Left kidney (tissue), 2 donors: ENCODE results near the gene AGFG2. TPM values are rescaled to one million over a fixed set of nuclear protein-coding genes. Genes with fewer than 3 reads are reported as not detected.
"Not testable (repeated sequence)": the region's sequence is repeated elsewhere in the genome, so short reads cannot be mapped to it uniquely, and the experiment has no call there.

Source experiments
- DNase-seq: peaks from one replicate; pipeline ENCODE4 v3.0.0-alpha.2; 2013
- polyA plus RNA-seq: library from polyadenylated mRNA; unstranded; fragments of 120-200 nt; gene quantifications from one replicate; pipeline ENCODE4 v1.2.1, GENCODE V29; 2013; ENCODE audit not compliant: insufficient read length

AGFG2 gene
- polyA plus RNA-seq, 1 donor = 10.0 TPM

- no peak for DNase-seq
These were observed 8.9 kb downstream of the AGFG2 start for GRCh38 chr7:100547872-100548271.

DNA sequence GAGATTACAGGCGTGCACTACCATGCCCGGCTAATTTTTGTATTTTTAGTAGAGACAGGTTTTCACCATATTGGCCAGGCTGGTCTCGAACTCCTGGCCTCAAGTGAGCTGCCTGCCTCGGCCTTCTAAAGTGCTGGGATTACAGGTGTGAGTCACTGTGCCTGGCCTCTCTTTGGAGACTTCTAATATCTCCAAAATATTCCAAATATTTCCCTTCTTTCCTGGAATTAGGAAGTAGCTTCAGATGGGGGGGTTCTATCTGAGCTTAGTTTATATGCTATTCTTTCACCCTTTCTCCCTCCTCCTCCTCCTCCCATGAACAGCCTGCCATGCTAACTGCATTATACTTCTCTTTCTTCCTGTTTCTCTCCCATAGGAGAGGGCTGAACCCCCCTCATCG is 9.4 kb downstream of the AGFG2 start:
- not testable (repeated sequence) for DNase-seq

- no peak for DNase-seq
These were observed 13.5 kb downstream of the AGFG2 start for GRCh38 chr7:100552532-100552931.

DNA sequence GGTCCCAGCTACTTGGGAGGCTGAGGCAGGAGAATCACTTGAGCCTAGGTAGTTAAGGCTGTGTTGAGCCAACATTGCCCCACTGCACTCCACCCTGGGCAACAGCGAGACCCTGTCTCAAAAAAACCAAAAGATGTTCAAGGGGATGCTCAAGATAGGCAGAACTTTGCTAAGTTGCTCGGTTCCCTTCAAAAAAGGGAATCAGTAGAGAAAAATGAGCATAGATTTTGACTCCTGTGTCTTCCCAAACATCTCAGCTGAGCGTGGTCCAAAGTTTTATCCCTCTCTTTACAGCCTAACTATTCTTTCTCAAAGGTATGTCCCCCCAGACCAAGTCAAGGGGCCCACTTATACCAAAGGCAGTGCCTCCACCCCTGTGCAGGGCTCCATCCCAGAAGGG is 14.0 kb downstream of the AGFG2 start:
- no peak for DNase-seq

- DNase-seq = no peak
These were observed 16.7 kb downstream of the AGFG2 start for GRCh38 chr7:100555701-100556100.

DNA sequence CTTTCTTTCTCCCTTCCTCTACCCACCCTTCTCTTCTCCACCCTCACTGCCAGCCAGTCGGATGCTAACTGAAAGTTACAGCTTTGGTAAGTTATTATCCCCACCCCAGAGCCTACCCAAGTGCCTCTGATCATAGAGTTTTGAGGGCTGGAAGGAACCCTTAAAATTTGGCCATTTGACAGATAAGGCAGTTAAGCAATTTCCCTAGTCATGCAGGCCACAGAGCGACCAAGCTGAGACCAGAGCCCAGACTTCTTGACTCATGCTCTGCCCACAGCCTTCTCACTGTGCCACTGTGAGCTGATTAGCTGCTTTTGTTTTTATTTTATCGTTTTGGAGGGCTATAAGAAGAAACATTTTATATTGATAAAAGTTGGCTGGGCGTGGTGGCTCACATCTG is 17.5 kb downstream of the AGFG2 start:
- no peak for DNase-seq

GRCh38 chr7:100559127-100559526 is 20.1 kb downstream of the AGFG2 start:
- no peak for DNase-seq

GRCh38 chr7:100561491-100562194 is 22.6 kb downstream of the AGFG2 start:
- no peak for DNase-seq

DNA sequence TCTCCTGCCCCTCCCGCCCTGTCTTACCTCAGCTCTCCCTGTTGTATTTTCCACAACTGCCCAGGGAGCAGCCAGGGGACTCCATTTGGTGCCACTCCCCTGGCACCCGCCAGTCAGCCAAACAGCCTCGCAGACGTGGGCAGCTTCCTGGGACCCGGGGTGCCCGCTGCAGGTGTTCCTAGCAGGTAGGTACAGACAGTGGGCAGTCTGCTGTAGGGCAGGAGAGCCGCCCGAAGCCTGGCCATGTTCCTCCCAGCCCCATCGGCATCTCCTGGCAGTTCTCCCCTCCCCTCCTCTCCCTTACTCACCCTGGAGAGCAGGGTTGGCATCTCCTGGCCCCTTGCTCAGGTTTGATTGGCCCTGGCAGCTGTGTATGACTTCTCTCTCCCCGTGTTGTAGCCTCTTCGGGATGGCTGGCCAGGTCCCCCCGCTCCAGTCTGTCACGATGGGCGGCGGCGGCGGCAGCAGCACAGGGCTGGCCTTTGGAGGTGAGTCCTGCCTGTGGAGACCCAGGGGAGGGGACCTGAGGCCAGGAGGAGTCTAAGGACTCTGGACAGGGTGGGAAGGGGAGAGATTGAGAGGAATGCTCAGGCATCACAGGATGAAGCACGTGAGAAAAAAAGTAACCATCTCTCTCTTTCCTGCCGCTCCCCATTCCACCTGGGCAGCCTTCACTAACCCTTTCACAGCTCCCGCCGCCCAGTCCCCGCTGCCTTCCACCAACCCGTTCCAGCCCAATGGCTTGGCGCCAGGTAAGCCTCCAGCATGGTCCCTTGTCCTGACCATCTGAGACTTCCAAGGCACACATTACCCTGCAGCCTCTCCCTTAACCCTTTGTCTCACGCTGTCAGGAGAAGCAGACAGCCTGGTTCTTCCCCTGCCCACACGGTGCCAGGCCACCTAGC is 23.4 kb downstream of the AGFG2 start:
- no peak for DNase-seq

DNA sequence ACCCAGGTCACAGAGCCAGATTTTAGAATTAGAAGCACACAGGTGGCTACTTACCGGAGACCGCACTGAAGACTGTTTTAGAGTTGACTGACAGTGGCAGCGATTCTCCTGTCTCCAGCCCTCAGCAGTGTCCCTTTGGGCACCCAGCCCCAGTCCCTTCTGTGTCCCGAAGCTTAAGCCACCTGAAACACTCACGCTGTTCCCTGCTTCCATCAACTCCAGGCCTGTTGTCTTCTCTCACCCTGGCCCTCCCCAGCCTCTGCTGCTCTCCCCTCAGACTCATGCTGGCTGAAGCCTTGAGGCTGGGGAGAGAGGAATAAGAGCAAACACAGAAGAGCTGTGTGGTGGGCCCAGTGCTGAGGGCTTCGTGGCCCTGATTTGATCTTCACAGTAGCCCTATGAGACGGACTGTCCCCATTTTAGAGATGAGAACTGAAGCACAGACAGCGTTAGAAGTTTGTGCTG is 24.1 kb downstream of the AGFG2 start:
- no peak for DNase-seq

GRCh38 chr7:100563809-100564400 is 24.9 kb downstream of the AGFG2 start:
- no peak for DNase-seq

DNA sequence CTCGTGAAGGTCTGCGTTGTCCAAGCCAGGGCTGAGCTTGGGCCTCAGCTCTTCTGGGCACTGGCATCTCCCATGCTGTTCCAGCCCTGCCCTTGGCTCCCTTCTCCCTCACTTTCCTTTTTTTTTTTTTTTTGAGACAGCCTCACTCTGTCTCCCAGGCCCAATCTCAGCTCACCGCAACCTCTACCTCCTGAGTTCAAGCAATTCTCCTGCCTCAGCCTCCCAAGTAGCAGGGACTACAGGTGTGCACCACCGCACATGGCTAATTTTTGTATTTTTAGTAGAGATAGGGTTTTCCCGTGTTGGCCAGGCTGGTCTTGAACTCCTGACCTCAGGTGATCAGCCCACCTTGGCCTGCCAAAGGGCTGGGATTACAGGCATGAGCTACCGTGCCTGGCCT is 25.4 kb downstream of the AGFG2 start:
- not testable (repeated sequence) for DNase-seq

- DNase-seq = no peak
These were observed 26.1 kb downstream of the AGFG2 start for GRCh38 chr7:100565133-100565571.

DNA sequence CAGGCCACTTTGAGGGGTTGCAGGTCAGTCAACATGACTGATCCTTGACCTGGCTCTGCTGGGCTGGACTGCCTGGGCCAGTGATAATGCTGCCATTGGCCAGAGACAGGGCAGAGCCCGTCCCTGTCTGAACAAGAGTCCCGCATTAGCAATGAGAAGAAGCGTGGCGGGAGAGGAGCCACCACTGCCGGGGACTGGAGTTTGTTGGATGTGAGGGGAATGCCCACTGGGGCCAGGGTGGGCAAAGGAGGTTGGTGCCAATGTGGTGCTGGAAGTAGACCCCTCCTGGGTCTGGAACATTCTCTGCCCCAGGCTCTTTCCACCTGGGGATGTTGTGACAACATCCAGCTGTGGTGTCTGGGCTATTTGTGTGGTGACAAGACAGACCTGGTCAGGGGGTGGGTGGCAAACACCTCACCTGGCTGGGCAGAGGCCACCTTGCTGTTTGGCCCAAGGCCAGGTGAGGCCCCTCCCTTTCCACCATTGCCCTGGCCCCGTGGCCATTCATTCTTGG is 27.1 kb downstream of the AGFG2 start:
- DNase-seq = no peak

DNA sequence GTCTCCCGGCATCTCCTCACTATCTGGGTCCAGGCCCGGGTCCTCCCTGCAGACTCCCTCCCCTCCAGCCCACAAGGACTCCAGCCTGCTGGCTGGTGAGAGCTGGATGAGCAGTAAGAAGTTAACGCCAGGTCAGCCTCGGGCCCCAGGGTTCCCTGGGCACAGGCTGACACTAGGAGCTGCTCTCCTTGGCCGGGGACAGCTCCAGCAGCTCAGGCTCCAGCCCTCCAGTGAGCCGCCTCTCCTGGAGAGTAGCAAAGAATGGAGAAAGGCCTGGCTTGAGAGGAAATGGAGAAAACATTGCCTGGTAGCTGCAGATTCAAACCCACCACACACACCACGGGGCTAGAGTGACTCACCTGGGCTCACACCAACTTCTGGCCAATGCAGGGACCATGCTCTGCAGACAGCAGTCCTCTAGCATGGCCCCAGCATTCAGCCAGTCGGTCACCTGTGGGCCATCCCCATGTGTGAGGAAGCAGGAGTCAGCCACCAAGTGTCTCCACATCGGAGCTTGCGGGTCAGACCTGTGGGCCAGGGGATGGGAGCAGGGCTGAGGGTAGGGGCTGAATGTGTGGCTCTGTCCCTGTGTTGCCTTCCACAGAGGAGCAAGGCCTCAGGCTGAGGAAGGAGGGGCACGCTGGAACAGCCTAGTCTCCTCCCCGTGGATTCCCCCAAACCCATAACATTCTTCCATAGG is 28.2 kb downstream of the AGFG2 start:
- DNase-seq = no peak

- no peak for DNase-seq
These were observed 28.8 kb downstream of the AGFG2 start for GRCh38 chr7:100567751-100568175.

DNA sequence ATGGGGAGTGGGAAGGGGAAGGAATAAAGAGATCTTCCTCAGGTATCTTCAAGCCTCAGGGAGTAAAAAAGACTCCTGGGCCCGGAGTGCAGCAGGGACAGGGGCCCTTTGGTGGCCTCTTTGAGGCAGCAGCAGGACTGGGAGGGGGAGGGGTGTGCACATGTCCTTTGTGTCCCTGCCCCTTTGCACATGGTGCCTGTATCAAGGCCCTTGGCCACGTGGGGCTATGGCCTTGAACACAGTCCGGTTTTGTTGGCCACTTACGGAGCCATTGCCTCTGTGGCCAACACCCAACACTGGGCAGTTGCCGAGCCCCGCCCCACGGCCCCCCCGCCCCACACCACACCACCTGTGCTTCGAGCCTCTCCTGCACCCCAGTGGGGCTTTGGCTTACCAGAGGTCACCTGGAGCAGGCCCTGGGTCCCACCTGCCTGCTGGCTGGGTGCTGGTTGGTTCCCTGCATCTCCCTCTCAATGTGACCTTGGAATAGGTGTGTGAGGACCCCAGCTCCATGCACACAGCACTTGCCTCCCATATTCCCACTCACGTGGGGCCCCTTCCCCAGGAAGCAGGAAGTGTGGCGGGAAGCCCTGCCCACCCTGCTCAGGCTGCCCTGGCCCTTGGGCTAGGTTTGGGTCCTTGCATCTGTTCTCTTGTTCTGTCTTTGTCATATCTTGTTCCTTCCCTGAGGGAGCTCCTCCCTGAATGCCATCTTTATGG is 29.3 kb downstream of the AGFG2 start:
- no peak for DNase-seq

DNA sequence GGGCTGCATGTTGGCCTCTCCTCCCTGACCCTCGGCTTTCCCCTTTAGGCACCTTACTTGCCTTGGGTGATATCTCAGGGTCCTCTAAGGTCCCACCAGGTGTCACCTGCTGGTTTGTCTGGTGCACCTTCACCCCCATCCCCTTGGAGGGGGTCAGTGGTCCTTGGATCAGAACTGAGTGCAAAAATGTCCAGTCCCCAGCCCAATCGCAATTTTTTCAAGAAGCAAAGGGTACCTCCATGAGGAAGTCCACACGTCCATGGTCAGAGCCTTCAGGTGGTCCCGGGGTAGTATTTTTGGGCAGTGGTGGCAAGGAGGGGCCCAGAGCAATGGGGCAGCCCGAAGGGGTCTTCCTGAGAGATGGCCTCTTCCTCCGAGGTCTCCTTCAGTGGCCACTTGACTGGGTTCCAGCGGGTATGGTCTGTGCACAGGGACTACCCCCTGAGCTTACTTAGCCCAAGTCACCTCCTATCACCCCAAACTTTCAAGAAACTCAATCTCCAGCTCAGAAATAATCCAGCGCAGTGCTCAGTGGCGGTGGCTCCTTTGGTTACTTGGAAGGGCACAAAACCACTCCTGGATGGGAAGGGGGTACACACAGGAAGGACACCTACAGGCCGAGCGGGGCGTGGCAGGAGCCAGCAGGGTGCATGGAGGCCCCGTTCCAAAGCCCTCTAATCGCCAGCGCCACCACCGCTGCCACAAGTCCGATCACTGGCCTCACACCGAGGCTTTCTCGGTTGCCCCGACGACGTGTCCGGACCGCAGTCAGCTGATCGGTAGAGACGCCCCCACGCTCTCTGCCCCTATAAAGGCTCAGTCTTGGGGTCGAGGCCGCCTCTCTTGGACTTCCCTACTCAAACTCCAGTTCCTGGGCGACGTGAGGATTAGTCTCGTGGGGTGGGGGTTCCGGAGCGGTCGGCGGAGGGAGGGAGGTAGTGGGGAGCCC is 30.2 kb downstream of the AGFG2 start:
- DNase-seq = no peak

GRCh38 chr7:100570954-100571828 is 32.2 kb downstream of the AGFG2 start:
- DNase-seq = no peak
